GM18507 (cell line): Measurements from ENCODE around the gene LRMDA.

Source experiments
- DNase-seq: peaks from one replicate; pipeline ENCODE4 v3.0.0; 2011; ENCODE audit warnings: low read depth; ENCODE audit not compliant: insufficient read length; ENCODE audit errors: extremely low spot score
- FAIRE-seq: peaks from 2 replicates; lab custom pipeline; 2011; peaks lifted over from hg19 to GRCh38; lab: Jason Lieb, UNC

Gene LRMDA

GRCh38 chr10:76244061-76244686 lies 812.8 kb downstream of the LRMDA start:
- DNase-seq = no peak
- no peak for FAIRE-seq

GRCh38 chr10:76245951-76246495 lies 814.6 kb downstream of the LRMDA start:
- FAIRE-seq (no peak), DNase-seq (no peak)

- DNase-seq (no peak), FAIRE-seq (no peak)
Measured at GRCh38 chr10:76248649-76249200, 817.3 kb downstream of the LRMDA start.

GRCh38 chr10:76251841-76252671 lies 820.6 kb downstream of the LRMDA start:
- no peak for FAIRE-seq
- no peak for DNase-seq

GRCh38 chr10:76252733-76253132 lies 821.3 kb downstream of the LRMDA start:
- DNase-seq (no peak), FAIRE-seq (no peak)

GRCh38 chr10:76255241-76255640 lies 823.8 kb downstream of the LRMDA start:
- FAIRE-seq (no peak), DNase-seq (no peak)

GRCh38 chr10:76257816-76258215 lies 826.4 kb downstream of the LRMDA start:
- DNase-seq = no peak

GRCh38 chr10:76265441-76266113 lies 834.2 kb downstream of the LRMDA start:
- DNase-seq (no peak), FAIRE-seq (no peak)

More at GRCh38 chr10:76257816-76258215, 826.4 kb downstream of the LRMDA start:
- no peak for FAIRE-seq

- no peak for FAIRE-seq
- no peak for DNase-seq
Measured at GRCh38 chr10:76268530-76268929, 837.1 kb downstream of the LRMDA start.

GRCh38 chr10:76268954-76269353 lies 837.5 kb downstream of the LRMDA start:
- DNase-seq = no peak

GRCh38 chr10:76270464-76270863 lies 839.0 kb downstream of the LRMDA start:
- no peak for DNase-seq
- no peak for FAIRE-seq

More at GRCh38 chr10:76268954-76269353, 837.5 kb downstream of the LRMDA start:
- FAIRE-seq = no peak

GRCh38 chr10:76274933-76275332 lies 843.5 kb downstream of the LRMDA start:
- FAIRE-seq (no peak), DNase-seq (no peak)

- no peak for FAIRE-seq
- no peak for DNase-seq
Measured at GRCh38 chr10:76278811-76279460, 847.5 kb downstream of the LRMDA start.

GRCh38 chr10:76281659-76282058 lies 850.2 kb downstream of the LRMDA start:
- DNase-seq = no peak
- no peak for FAIRE-seq

- no peak for FAIRE-seq
- DNase-seq = no peak
Measured at GRCh38 chr10:76282061-76283025, 850.9 kb downstream of the LRMDA start.

GRCh38 chr10:76284351-76284750 lies 852.9 kb downstream of the LRMDA start:
- DNase-seq = no peak
- no peak for FAIRE-seq

- DNase-seq (no peak), FAIRE-seq (no peak)
Measured at GRCh38 chr10:76285012-76285411, 853.6 kb downstream of the LRMDA start.

GRCh38 chr10:76285515-76285914 lies 854.1 kb downstream of the LRMDA start:
- FAIRE-seq (no peak), DNase-seq (no peak)
